CD4-positive, alpha-beta T cell treated with Interleukin-2 at 100 ng/mL for 4 hours (primary cell): ENCODE measurements around the gene LRRC26.
A peak's percentile ranks its signal among the peaks of the same experiment; 100 is the strongest.

Experiments
- DNase-seq: peaks from one replicate; pipeline ENCODE4 v3.0.0-alpha.2; 2020; ENCODE audit warnings: low spot score

The LRRC26 gene

DNA sequence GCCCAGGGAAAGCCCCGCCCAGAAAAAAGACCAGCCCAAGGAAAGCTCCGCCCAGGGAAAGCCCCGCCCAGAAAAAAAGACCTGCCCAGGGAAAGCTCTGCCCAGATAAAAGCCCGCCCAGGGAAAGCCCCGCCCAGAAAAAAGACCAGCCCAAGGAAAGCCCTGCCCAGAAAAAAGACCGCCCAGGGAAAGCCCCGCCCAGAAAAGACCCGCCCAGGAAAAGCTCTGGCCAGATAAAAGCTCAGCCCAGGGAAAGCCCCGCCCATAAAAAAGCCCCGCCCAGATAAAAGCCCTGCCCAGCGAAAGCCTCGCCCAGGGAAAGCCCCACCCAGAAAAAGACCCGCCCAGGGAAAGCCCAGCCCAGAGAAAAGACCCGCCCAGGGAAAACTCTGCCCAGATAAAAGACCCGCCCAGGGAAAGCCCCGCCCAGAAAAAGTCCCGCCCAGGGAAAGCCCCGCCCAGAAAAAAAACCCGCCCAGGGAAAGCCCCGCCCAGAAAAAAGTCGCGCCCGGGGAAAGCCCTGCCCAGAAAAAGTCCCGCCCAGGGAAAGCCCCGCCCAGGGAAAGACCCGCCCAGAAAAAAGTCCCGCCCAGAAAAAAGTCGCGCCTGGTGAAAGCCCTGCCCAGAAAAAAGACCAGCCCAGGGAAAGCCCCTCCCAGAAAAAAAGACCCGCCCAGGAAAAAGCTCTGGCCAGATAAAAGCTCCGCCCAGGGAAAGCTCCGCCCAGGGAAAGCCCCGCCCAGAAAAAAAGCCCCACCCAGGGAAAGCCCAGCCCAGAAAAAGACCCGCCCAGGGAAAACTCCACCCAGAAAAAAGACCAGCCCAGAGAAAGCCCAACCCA lies 19.0 kb downstream of the LRRC26 start:
- peak; percentile 48 for DNase-seq

DNA sequence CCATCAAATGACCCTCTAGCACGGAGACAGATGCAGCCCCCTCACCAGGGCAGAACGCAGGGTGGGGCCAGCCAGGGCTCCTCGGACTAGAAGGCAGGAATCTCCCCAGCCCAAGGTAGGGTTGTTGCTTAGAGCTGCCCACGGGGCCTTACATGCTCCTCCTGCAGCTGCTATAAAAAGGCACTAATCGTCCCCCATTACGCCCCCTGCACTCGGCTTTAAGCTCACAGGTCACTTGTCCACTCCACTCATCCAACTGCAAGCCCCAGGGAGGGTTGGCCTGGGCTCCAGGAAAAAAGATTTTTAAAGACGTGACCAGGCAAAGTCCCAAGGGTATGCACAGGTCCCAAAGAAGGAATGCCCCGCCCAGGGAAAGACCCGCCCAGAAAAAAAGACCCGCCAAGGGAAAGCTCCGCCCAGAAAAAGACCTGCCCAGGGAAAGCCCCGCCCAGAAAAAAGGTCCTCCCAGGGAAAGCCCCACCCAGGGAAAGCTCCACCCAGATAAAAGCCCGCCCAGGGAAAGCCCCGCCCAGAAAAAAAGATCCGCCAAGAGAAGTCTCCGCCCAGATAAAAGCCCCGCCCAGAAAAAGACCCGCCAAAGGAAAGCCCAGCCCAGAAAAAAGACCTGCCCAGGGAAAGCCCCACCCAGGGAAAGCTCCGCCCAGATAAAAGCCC lies 19.8 kb downstream of the LRRC26 start:
- DNase-seq, result no peak

DNA sequence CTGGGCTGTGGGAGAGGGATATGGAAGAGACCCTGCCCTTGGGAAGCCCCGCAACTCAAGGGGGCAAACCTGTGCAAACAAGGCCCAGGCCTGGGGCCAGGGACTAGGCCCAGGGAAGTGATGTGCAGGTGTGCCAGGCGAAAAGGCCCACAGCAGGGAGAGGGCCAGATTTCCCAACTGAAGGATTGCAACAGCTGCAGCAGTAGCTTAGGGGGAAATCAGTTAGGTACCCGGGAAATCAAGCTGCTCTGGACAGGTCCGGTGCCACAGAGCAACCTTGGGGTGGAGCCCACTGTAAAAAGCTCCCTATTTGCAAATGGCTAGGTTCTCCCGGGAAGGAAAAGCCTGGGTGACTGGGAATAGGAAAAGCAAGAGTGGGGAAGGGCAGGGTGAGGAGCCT lies 20.5 kb downstream of the LRRC26 start:
- DNase-seq, result no peak

DNA sequence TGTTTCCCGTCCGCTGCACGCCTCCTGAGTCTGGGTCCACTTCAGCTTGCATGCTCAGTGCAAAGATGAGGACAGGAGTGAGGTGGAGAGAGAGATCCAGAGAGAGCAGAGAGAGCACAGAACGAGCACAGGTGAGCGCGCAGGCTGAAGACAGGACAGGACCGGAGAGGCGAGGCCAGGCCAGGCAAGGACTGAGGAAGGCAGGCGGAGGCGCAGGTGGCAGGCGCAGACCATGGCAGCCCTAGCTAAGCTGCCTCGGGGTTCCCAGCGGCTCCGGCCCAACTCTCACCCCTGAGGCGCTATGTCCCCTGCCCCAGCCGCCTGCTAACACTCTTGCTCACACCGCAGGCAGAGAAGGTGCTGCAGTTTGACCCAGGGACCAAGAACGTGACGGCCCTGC lies 21.2 kb downstream of the LRRC26 start:
- no peak for DNase-seq

DNA sequence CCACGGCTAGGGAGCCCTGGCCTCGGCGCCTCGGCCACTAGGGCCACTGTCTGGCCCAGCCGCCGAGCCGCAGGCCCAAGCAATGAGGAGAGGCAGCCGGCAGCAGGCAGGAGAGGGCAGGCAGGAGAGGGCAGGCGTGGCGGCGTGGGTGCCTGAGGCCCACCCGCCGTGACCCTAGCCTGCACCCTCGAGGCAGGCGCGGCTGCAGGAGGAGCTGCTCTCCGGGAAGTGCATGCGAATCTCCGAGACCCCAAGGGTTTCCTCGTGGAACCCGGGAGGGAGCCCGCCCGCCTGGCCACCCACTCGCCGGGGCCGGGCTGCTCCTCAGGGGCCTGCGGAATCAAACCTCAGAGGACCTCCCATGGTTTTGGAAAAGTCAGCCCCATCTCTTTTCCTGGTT lies 21.6 kb downstream of the LRRC26 start:
- DNase-seq, result no peak

DNA sequence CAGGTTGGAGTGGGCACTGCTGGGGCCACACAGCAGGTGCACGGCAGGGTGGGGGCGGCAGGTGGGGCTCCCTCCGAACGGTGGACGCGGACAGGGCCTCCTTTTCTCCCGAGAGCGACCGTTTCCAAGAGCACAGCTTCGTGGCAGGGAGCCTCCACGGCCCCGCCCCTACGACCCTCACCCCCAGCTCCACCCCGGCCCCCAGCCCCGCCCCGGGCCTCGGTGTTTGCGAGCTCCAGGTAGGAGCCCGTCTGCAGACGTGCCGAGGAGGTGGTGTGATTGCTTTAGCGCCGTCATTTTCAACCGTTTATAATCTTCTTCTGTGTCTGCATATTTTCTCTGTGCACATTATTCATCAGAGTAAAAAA lies 22.1 kb downstream of the LRRC26 start:
- DNase-seq, result no peak

DNA sequence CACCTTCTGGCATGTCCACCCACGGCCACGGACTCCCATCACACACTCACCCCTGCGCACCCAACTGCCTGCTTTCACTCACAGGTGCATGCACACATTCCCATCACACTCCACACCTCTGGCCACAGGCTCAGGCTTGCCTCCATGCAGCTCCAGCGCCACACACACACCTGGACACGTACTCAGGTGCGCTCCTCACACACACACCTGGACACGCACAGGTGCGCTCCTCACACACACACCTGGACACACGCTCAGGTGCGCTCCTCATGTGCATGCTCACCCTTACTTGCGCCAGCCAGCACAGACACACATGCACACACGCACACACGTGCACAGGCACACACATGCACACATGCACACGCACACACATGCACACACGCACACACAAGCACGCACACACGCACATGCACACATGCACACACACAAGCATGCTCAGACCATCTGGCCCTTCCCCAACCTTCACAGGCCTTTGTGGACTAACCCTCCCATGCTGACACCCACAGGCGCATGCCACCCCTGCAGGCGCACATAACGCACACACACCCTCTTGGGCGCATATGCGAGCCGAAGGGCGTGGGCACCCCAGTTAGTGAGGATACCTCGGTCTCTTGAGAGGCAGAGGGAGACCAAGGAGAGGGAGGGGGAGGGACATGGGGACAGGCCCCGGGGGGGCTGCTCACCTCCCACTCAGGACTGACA lies 22.6 kb downstream of the LRRC26 start:
- no peak for DNase-seq

DNA sequence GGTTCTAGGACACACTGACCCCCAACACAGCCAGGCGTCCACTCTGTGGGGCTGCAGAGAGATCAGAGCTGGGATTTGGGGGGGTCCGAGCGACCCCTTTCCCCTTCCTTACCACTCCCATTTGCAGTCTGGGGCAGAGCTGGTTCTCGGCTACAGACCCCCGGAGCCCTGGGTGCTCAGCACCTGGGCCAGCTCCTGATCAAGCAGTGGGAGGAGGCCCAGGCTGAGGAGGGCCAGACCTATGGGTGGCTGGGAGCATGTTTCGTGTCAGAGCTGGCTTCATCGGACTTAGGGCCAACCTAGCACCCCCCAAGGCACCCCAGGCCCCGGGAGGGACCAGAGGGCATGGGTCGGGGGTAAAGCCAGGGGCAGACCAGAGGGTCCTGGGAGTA lies 23.3 kb downstream of the LRRC26 start:
- no peak for DNase-seq

DNA sequence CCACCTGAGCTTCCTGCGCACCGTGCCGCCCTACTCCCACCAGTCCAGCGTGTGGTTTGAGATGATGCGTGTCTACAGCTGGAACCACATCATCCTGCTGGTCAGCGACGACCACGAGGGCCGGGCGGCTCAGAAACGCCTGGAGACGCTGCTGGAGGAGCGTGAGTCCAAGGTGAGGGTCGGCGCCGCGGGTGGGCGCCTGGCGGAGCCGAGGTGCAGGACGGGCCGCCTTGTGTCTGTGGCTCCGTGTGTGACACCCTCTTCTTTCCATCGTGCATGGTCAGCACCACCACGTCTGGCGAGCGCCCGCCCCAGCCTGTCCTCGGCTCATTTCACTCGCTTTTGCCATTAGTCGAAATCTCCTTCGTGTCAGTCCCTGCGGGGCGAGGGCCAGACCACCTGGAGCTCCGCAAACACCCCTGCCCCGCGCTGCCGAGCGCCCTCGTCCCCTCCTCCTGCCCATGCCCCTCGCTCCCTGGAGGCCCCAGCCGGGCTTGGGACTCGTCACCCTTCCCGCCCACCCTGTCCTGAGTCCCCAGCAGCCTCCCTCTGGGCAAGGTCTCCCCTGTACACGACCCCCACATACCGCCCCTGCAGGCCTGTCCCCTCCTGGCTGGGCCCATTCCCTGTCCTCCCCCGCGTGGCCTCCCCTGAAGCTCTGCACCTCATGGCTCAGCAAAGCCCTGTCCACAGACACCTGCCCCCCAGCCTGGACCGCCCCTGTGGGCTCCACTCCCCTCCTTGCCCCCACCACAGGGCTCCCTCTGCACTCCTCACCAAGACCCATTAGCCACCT lies 23.9 kb downstream of the LRRC26 start:
- no peak for DNase-seq

DNA sequence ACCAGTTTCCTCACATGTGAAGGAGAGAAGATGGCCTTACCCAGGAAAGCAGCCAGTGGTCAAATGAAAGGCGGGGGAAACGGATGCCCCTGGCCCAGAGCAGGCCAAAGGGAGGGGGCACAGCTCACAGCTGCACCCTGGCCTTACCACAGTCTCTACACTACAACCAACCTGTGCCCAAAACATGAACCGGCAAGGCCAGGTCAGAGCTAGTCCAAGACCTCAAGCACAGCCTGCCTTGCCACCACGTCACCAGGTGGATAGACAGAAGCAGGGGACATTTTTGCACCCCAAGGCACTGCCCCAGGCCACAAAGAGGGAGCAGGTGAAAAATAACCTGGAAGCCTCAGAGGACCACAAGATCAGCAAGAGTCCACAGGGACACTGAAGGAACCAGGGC lies 26.4 kb downstream of the LRRC26 start:
- no peak for DNase-seq

DNA sequence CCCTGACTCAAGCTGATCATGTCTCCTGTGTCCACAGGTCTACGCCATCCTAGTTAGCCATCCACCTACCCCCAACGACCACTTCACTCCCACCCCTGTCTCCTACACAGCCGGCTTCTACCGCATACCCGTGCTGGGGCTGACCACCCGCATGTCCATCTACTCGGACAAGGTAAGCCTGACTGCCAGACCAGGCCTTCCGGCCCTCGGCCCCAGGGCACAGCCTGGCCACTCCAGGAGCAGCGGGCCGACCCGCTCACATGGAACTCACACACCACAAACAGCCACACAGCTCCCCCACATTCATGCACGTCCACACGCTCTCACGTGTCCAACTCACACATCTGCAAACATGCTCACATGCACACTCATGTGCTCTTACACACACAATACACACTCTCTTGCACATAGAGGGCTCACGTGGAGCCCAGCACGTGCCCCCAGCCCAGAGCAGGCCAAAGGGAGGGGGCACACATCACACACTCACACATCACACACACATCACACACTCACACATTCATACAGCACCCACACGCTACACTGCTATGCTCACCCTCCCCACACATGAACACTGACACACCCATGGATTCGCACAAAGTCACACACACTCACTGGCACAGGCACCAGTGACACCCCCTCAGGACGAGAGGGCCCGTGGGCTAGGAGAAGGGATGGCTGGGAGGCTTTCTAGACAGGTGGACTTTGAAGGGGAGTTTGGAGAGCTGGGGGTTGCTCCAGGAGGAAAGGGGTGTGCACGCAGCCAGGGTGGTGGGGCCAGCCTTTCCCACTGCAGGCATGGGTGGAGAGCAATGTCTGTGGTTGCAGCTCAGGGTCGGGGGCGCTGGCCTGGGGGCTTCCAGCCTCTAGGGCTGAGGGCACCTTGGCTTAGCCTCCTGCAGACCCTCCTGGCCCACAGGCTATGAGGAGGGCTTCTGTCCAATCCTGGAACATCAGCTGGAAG lies 27.6 kb downstream of the LRRC26 start:
- no peak for DNase-seq

DNA sequence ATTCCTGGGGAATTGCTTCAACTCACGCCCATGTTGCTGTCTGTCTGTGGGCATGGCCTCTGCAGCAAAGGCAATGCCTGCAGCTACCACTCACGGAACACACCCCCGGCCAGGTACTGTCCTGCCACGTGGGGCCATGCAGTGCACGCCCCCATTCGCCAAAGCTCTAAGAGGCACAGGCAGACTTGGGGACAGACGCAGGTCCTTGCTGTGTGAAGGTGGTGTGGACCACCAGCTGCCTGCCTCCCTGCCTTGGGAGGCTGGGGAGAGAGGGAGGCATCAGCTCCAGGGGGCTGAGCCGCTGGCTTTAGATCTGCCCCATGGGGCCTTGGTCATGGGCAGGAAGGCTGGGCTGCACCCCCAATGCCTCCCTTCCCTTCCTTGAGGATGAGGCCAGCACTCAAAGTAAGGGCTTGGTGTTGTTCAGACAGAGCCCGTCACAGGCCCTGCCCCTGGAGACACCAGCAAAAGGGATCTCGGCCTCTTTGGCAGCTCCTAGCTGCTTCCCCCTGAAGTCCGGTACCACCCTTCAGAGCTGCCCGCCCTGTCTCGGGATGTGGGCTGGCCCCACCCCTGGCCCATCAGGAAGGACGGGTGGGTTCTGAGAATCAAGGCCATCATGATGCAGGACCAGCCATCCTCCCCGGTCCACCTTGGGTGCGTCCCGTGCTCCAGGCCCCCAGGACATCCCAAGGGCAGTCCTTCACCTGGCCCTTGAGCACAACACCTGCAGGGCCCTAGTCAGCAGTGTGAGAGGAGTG lies 28.6 kb downstream of the LRRC26 start:
- no peak for DNase-seq

DNA sequence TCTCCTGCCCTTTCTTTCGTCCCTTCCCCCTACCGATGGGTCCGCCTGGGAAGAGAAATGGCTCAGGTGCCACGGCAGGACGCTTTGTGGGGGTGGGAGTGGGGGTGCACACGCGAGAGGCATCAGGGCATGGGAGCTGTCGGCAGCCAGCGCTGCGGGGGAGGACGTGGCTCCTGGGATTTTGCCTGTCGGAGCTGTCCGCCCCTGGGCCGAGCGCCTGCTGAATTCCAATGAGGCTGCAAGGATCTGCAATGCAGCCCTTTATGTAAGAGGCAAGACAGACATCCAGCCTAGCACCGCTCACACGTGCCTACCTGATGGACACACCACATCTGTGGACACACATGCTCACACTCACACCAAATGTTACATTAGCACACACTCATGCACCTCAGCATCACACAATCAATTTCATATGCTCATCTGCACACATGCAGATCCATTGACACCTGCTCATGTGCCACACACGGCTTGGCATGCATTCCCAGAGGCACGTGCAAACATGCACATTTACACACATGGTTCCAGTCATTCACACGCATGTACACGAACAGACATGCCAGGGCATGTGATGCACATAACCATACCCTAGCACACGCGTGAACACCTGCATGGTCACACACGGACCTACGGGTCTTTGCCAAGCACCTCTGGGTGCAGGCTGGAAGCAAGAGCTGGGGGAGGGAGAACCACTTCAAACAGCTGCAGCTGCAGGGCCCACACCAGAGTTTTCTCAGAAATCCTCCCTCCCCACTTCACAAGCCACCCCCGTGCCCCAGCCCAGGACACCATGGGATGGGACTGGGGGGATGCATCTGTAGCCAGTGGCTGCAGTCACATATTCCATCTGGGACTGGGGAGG lies 29.5 kb downstream of the LRRC26 start:
- no peak for DNase-seq

DNA sequence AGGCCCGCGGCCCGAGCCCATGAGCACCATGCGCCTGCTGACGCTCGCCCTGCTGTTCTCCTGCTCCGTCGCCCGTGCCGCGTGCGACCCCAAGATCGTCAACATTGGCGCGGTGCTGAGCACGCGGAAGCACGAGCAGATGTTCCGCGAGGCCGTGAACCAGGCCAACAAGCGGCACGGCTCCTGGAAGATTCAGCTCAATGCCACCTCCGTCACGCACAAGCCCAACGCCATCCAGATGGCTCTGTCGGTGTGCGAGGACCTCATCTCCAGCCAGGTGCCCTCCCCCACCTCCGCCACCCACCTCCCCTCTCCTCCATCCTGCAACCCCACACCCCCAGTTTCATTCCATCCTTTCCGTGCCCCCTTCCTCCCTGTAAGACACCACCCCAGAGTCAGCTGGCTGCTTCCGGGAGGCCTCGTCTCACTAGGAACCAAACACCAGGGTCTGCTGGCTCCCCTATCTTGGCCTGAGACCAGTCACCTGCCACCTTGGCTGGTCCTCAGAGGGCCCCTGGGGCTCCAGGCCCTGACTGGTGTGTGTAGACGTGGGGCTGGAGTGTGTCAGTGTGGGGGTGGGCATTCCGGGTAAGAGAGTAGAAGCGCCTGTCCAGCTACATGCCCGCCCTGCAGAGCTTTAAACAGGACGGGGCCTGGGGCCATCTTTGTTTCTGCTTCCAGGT lies 30.2 kb downstream of the LRRC26 start:
- DNase-seq, result no peak

DNA sequence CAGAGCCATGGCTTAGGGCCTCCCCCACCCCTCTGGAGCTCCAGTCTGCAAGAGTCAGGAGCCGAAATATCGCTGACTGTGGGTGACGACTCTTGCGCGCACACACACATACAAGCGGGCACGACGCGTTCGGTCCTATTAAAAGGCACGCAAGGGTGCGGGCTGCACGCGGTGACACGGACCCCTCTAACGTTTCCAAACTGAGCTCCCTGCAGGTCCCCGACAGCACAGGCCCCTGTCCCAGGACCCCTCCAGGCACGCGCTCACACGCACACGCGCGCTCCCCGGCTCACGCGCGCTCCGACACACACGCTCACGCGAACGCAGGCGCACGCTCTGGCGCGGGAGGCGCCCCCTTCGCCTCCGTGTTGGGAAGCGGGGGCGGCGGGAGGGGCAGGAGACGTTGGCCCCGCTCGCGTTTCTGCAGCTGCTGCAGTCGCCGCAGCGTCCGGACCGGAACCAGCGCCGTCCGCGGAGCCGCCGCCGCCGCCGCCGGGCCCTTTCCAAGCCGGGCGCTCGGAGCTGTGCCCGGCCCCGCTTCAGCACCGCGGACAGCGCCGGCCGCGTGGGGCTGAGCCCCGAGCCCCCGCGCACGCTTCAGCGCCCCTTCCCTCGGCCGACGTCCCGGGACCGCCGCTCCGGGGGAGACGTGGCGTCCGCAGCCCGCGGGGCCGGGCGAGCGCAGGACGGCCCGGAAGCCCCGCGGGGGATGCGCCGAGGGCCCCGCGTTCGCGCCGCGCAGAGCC lies 31.0 kb downstream of the LRRC26 start, which contains the start of gene GRIN1:
Gene GRIN1 (plus strand): TSS at position 433 of the 746 bp plus-strand sequence. CDS start 333 bp downstream, outside the sequence.
- DNase-seq, result peak; percentile 15

DNA sequence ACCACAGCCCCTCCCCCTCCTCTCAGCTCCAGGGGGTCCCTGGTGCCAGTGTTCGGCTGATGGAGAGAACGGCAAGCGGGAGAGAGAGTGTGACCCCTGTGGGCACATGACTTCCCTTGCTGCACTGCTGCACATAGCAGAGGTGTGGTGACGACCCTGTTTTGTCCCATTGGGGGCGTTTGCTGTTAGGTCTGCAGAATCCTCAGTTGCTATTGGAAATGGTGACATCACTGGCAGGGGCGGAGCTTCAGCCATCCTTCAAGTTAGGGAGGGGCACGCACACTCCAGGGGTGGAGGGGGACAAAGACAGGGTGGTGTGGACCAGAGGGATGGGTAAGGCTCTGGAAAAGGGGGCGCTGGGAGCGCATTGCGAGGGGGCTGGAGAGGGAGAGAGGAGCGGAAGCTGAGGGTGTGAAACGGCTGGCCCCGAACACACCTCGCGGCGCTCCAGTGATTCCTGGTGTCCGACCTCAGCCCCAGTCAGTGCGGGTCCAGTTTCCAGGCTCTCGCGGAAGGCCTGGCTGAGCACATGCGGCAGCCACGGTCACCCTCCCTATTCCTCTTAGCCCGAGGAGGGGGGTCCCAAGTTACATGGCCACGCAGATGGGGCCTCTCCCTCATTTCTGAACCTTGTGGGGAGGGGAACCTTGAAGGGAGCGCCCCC lies 31.7 kb downstream of the LRRC26 start:
- DNase-seq, result no peak

DNA sequence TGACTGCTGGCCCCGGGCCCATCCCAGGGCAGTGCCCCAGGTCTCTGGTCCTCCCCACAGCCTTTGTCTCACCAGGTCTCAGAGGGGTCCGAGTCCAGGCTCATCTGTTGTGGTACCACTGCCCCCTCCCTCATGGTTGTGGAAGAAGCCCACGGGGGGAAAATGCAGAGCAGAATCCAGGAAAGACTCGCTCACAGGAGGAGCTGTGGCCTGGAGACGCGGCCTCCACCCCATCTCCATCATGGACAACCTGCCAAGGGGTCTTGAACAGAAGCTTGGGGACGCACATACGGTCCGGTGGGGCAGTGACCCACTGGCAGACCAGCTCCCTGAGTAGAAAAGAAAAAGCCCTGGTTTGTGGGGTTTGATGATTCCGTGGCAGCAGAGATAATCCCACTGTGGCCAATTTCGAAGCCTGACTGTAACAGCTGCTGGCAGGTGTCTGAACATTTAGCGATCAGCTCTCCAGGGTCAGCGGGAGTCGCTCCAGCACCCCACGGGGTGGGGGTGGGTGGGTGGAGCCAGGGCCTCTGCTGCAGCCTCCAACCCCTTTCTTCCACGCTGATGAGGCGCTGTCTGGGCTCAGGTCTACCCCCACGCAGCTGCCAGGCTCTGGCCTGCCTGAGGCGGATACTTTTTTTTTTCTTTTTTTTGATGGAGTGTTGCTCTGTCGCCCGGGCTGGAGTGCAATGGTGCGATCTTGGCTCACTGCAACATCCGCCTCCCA lies 32.8 kb downstream of the LRRC26 start:
- no peak for DNase-seq
